NCI-H1694 treated with DMSO at 0.1 percent for 48 hours (cell line): Measurements from ENCODE around the gene ISX.

ENCODE experiments used
- DNase-seq: peaks from one replicate; lab custom pipeline; 2025; lab: John Stamatoyannopoulos, UW

Gene ISX

GRCh38 chr22:35053060-35053835, 12.7 kb upstream of the ISX start:
- no peak for DNase-seq

GRCh38 chr22:35054064-35054463, 11.9 kb upstream of the ISX start:
- DNase-seq = no peak

- no peak for DNase-seq
These were observed 9.5 kb upstream of the ISX start for GRCh38 chr22:35056486-35056885.

DNA sequence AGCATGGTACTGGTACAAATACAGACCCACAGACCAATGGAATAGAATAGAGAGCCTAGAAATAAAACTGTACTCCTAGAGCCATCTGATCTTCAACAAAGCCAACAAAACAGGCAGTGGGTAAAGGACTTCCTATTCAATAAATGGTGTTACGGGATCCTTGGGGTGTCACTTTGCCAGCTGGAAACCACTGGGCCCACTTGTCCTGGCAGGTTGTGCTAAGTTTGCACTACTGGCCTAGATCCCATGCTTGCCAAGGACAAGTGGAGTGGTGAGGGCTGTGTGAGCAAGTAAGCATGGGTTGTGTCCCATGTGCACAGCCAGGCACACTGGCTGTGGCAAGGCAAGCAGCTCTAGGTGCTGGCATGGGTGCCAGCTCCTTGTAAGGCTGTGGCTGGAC, 8.8 kb upstream of the ISX start:
- no peak for DNase-seq

DNA sequence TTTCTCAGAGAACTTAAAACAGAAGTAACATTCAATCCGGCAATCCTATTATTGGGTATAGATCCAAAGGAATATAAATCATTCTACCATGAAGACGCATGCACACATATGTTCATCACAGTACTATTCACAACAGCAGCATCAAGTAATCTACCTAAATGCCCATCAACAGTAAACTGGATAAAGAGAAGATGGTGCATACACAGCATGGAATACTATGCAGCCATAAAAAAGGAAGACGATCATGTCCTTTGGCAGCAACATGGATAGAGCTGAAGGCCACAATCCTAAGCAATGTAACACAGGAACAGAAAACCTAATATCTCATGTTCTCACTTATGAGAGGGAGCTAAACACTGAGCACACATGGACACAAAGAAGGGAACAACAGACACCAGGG, 6.3 kb upstream of the ISX start:
- no peak for DNase-seq

GRCh38 chr22:35064664-35065063, 1.3 kb upstream of the ISX start:
- DNase-seq = no peak

DNA sequence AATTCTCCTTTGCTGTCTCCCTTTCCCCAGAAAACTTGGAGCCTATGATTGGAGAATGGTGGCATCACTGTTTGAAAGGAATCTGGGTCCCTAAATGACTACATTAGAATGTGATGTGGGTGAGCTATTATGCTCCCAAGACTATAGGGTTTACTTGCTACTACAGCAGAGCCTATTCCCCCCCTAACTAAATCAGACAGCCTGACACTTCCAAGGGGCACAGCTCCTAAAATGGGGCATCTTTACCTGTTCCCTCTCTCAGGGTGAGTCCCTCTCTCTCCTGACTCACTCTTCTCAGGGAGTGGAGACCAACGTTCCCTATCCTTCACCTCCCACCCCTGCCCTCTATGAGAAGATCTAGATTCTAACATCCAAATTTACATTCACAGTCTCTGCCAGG, 775 bp upstream of the ISX start:
- DNase-seq = no peak

GRCh38 chr22:35066768-35067167, 810 bp downstream of the ISX start:
- DNase-seq = no peak

GRCh38 chr22:35069541-35069940, 3.6 kb downstream of the ISX start:
- no peak for DNase-seq

DNA sequence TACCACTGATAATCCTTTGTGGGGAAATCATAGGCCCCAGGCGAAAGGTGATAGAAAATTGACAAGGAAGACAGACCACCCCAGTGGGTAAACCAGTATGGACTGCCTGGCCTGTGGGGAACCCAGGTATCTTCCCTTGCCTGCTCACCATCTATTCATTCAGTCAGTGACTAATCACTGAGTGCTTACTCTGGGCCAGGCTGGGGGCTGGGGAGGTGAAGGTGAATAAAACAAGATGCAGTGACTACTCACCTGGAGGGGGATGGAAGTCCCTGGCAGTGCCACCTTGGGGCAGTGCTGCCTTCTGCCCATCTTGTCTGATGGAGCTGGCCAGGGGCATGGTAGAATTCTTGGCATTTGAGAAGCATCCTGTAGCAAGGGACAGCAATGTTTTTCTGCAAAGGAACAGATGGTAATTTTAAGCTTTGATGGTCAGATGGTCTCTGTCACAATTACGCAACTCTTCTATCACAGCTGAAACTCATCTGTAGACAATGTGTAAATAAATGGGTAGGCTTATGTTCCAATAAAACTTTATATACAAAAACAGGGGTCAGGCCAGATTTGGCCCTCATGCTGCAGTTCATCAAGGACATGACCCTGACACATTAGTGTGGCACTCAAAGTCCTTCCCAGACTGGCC, 4.6 kb downstream of the ISX start:
- peak; percentile 57 for DNase-seq

DNA sequence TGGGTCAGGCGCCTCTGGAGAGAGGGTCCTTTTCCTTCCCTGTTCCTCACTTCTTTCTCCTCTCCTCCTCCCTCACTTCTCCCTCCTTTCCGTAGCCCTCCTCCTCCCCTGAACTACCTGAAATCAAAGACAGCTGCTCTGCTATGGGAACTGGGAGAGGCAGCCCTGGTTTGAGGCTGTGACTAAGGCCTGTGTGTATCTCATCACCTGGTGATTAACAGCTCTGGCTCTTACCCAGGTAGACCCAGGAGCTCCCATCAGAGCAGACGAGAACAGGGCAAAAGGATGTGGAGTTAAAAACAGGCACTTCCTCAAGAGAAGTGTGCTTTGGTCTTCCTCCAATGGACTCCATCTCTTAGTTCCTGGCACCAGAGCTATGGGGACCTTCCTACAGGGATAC, 5.8 kb downstream of the ISX start:
- no peak for DNase-seq

DNA sequence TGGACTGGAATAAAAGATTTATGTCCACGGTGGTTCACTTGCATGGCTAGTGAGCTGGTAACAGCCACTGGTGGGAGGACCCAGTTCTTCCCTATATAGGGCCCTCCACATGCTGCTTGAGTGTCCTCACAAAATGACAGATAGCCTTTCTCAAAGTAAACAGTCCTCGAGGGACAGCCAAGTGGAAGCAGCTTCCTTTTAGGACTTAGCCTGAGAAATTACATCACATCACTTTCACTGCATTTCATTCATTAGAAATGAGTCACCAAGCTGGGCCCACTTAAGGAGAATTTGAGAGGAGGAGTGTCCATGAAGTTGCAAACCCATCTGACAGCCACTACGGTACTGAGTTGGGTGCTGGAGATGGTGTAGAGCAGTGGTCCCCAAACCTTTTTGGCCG, 7.0 kb downstream of the ISX start:
- no peak for DNase-seq

DNA sequence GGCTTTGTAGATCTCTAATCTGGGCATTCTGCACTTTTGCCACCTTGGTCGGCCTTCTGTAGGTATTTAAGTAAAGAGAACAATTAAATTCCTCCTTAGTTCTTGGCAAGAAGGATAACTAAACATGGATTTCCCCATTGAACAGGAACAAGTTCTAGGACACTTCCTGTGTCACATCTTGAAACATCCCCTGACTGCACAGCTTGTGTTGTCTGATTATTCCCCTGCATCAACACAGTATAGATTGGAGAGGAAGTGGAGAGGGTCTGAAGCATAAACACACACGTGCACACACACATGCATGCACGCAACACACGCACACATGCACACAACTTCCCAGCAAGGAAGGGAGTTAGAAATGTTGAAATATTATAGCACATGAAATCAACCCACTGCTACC, 8.6 kb downstream of the ISX start:
- DNase-seq = no peak

DNA sequence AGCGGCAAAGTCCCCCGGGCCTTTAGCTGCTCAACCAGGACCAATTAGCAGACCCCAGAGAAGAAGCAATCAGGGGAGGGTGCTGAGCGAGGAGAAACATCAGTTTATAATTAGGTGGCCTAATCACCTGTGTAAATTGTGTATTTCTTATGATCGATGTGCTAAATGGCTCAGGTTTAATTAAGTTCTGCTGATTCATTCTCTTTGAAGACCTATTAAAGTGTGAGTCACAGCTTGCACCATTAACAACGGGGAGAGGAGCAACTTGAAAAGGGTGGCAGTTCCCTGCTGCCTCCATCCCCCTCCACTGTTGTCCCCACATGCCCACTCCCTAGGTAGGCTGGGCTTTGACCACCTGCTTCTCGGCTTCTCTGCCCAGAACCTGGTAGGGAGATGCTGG, 10.7 kb downstream of the ISX start:
- no peak for DNase-seq

DNA sequence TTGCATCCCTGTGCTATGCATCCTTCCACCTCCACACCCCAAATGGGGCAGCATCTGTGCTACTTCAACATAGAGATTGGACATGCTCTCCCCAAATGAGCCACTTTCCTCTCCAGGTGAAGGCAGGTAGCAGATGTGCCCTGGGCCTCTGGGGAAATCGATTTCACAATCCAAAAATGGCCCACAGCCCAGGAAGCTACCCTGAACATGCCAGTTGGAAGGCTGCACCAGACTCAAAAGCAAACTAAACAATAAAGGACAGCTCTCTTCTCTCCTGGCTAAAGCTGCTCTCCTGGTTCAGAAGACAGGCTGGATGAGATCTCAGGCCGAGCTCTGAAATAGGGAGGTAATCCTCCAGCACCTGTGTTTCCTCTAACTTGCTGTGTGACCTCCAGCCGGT, 19.7 kb downstream of the ISX start:
- no peak for DNase-seq

GRCh38 chr22:35089139-35089538, 23.2 kb downstream of the ISX start:
- DNase-seq = no peak

- no peak for DNase-seq
These were observed 26.4 kb downstream of the ISX start for GRCh38 chr22:35092406-35092805.

- DNase-seq = no peak
These were observed 33.0 kb downstream of the ISX start for GRCh38 chr22:35098921-35099320.

DNA sequence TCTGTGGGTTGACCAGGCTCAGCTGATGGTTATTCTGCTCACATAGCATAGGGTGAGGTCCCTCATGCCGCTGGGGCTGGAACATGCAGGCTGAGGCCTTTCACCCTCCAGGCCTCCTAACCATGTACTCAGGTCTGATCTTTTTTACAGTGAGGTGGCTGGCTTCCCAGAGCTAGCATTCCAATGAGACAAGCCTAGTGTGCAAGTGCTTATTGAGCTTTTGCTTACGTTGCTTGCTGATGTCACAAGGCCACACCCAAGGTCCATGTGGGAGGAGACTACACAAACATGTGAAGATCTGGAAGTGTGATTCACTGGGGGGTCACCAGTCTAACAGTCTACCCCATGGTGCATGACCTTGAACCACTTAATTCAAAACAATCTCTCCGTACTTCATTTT, 33.9 kb downstream of the ISX start:
- no peak for DNase-seq

- no peak for DNase-seq
These were observed 36.7 kb downstream of the ISX start for GRCh38 chr22:35102663-35103062.

- DNase-seq = no peak
These were observed 37.8 kb downstream of the ISX start for GRCh38 chr22:35103761-35104160.

DNA sequence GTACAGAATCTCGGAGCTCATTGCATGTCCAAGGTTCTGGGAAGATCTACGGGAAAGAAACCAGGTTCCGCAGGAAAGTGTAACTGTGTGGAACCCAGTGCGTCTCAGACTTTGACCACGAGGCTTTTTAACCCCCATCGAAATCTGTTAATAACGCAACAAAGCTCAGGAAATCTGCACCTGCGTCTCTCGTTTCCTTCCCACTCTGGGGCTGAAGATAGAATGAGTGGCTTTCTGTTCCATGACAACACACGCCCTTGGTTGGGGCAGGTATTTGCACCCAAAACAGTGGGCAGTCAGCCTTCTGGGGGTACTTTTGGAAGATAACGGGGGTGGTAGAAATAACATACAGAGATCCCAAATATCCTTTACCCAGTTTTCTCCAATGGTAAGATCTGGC, 38.5 kb downstream of the ISX start:
- no peak for DNase-seq

DNA sequence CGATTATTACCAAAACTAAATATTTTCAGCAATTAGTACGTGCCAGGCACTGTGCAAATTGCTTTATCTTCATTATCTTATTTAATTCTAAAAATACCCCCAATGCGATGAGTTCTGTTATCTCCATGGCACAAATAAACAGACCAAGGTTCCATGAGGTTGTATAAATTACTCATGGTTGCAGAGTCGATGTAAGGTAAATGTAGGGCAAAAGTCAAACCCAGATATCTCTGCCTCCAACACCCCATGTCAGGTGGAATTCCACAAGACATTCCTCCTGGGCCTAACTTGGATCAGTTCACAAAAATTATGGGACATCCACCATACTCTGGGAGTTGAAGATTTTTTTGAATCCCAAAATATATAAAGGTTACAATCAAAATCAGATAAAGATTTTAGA, 43.7 kb downstream of the ISX start:
- no peak for DNase-seq

DNA sequence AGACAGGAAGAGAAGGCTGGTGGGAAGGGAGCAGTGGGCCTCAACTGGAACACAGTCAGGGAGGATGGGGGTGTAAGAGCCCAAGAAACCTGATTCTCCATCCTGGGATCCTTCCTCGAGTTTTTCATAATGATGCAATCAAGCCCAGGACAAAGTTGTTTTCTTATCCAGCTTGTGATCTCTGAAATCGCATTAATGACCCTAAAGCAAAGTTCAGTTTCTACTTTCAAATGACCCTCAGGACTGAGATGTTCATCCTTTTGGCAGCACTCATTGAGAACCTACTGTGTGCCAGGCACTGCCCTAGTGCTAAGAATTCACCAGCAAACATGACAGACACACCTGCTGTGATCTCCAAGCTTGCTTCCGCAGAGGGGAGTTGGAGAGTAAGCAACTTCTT, 45.3 kb downstream of the ISX start:
- no peak for DNase-seq
